WTC11 (cell line): ENCODE results near the gene CYP2R1. TPM values are rescaled to one million over a fixed set of nuclear protein-coding genes. Genes with fewer than 3 reads are reported as not detected.
A peak's percentile ranks its signal among the peaks of the same experiment; 100 is the strongest.

Experiments used
- ATAC-seq: fragments of 200-7000 bp; cut with Tn5 transposase; 2 replicates; pipeline ENCODE4 v1.10.0; 2021; ENCODE audit warnings: mild to moderate bottlenecking, moderate library complexity
- CTCF ChIA-PET: fragments of 300-600 bp; sonication (Branson Sonifier 250); formaldehyde crosslinking; loops from one replicate; lab custom pipeline; 2021; ENCODE audit warnings: antibody characterized with exemption; lab: Charles Lee
- POLR2A ChIA-PET: fragments of 350-600 bp; sonication (Branson Sonifier 250); formaldehyde crosslinking; loops from one replicate; lab custom pipeline; 2021; ENCODE audit warnings: antibody characterized with exemption; lab: Charles Lee
- DNase-seq: peaks from one replicate; pipeline ENCODE4 v3.0.0; 2021; ENCODE audit warnings: low spot score
- H3K27ac Mint-ChIP-seq: 2 replicates; pipeline ENCODE4 v1.8.0; 2021; ENCODE audit warnings: mixed read lengths
- H3K27me3 Mint-ChIP-seq: 2 replicates; pipeline ENCODE4 v1.8.0; 2021; ENCODE audit warnings: low read depth, mild to moderate bottlenecking, moderate library complexity, mixed read lengths
- H3K36me3 Mint-ChIP-seq: 2 replicates; pipeline ENCODE4 v1.8.0; 2021; ENCODE audit warnings: mixed read lengths
- H3K4me1 Mint-ChIP-seq: 2 replicates; pipeline ENCODE4 v1.8.0; 2022; ENCODE audit warnings: mixed read lengths
- H3K4me3 Mint-ChIP-seq: 2 replicates; pipeline ENCODE4 v1.8.0; 2021; ENCODE audit warnings: mild to moderate bottlenecking, moderate library complexity, mixed read lengths
- H3K9me3 Mint-ChIP-seq: 2 replicates; pipeline ENCODE4 v1.8.0; 2021; ENCODE audit warnings: mixed read lengths
- ATF3 ChIP-seq: sonication (generic); formaldehyde crosslinking; conservative IDR thresholded peaks from 2 replicates; pipeline ENCODE4 v1.8.1; 2022; ENCODE audit warnings: mild to moderate bottlenecking, missing genetic modification reagents
- FOXK1 ChIP-seq: sonication (generic); formaldehyde crosslinking; IDR thresholded peaks from 2 replicates; pipeline ENCODE4 v1.8.0; 2022; ENCODE audit warnings: mild to moderate bottlenecking, moderate library complexity, missing genetic modification reagents
- GABPB1 ChIP-seq: sonication (generic); formaldehyde crosslinking; IDR thresholded peaks from 2 replicates; pipeline ENCODE4 v1.8.1; 2023; ENCODE audit warnings: mild to moderate bottlenecking, missing genetic modification reagents
- GTF2I ChIP-seq: fragments of 250-450 bp; sonication (Bioruptor Pico); conservative IDR thresholded peaks from 2 replicates; pipeline ENCODE4 v1.4.0; 2021; ENCODE audit warnings: mild to moderate bottlenecking
- JAZF1 ChIP-seq: fragments of 250-450 bp; sonication (Bioruptor Pico); IDR thresholded peaks from 2 replicates; pipeline ENCODE4 v1.9.0; 2021; ENCODE audit warnings: moderate library complexity, mild to moderate bottlenecking, inconsistent platforms
- KAT7 ChIP-seq: sonication (generic); formaldehyde crosslinking; IDR thresholded peaks from 2 replicates; pipeline ENCODE4 v1.8.1; 2023; ENCODE audit warnings: missing genetic modification reagents, mild to moderate bottlenecking, borderline replicate concordance
- MLX ChIP-seq: sonication (generic); formaldehyde crosslinking; IDR thresholded peaks from 2 replicates; pipeline ENCODE4 v1.8.1; 2023; ENCODE audit warnings: mild to moderate bottlenecking, missing genetic modification reagents, moderate library complexity
- NR2C2 ChIP-seq: sonication (generic); formaldehyde crosslinking; IDR thresholded peaks from 2 replicates; pipeline ENCODE4 v1.8.0; 2022; ENCODE audit warnings: mild to moderate bottlenecking, missing genetic modification reagents
- SMAD3 ChIP-seq: sonication (generic); formaldehyde crosslinking; IDR thresholded peaks from 2 replicates; pipeline ENCODE4 v1.8.0; 2022; ENCODE audit warnings: missing genetic modification reagents, mild to moderate bottlenecking, borderline replicate concordance
- SP1 ChIP-seq: sonication (generic); formaldehyde crosslinking; conservative IDR thresholded peaks from 2 replicates; pipeline ENCODE4 v1.8.1; 2022; ENCODE audit warnings: missing genetic modification reagents
- STAT6 ChIP-seq: sonication (generic); formaldehyde crosslinking; conservative IDR thresholded peaks from 2 replicates; pipeline ENCODE4 v1.8.1; 2023; ENCODE audit warnings: mild to moderate bottlenecking, low read depth, missing genetic modification reagents, moderate library complexity
- TCF7 ChIP-seq: sonication (generic); formaldehyde crosslinking; IDR thresholded peaks from 2 replicates; pipeline ENCODE4 v1.8.0; 2022; ENCODE audit warnings: mild to moderate bottlenecking, low read depth, missing genetic modification reagents, moderate library complexity
- TEAD4 ChIP-seq: sonication (generic); formaldehyde crosslinking; IDR thresholded peaks from 2 replicates; pipeline ENCODE4 v1.8.0; 2022; ENCODE audit warnings: mild to moderate bottlenecking, missing genetic modification reagents
- ZBTB21 ChIP-seq: sonication (generic); formaldehyde crosslinking; IDR thresholded peaks from 2 replicates; pipeline ENCODE4 v1.8.1; 2023; ENCODE audit warnings: mild to moderate bottlenecking, missing genetic modification reagents, borderline replicate concordance
- ZNF138 ChIP-seq: sonication (generic); formaldehyde crosslinking; conservative IDR thresholded peaks from 2 replicates; pipeline ENCODE4 v1.8.1; 2022; ENCODE audit warnings: mild to moderate bottlenecking, moderate library complexity, missing genetic modification reagents
- ZNF281 ChIP-seq: sonication (generic); formaldehyde crosslinking; IDR thresholded peaks from 2 replicates; pipeline ENCODE4 v1.8.0; 2023; ENCODE audit warnings: mild to moderate bottlenecking, missing genetic modification reagents
- ZNF423 ChIP-seq: fragments of 250-450 bp; sonication (Bioruptor Pico); IDR thresholded peaks from 2 replicates; pipeline ENCODE4 v2.1.2; 2022; ENCODE audit warnings: mild to moderate bottlenecking, moderate library complexity
- ZNF671 ChIP-seq: fragments of 250-450 bp; sonication (Bioruptor Pico); IDR thresholded peaks from 2 replicates; pipeline ENCODE4 v1.8.0; 2021; ENCODE audit warnings: mild to moderate bottlenecking
- total RNA-seq: library from RNA; stranded (reverse); gene quantifications from 3 replicates; pipeline ENCODE4 v1.2.3, GENCODE V29; 2021
- TF ChIP-seq, protein P1 (sequence below): fragments of 250-450 bp; sonication (Bioruptor Pico); IDR thresholded peaks from 2 replicates; pipeline ENCODE4 v1.9.0; 2021; ENCODE audit warnings: moderate library complexity, mild to moderate bottlenecking, inconsistent platforms, borderline replicate concordance
- TF ChIP-seq, protein P2 (sequence below): sonication (generic); formaldehyde crosslinking; IDR thresholded peaks from 2 replicates; pipeline ENCODE4 v1.8.1; 2023; ENCODE audit warnings: mild to moderate bottlenecking, moderate library complexity, missing genetic modification reagents

The CYP2R1 gene
- total RNA-seq, 1 experiment from 2014 or later = 14.9 TPM

DNA sequence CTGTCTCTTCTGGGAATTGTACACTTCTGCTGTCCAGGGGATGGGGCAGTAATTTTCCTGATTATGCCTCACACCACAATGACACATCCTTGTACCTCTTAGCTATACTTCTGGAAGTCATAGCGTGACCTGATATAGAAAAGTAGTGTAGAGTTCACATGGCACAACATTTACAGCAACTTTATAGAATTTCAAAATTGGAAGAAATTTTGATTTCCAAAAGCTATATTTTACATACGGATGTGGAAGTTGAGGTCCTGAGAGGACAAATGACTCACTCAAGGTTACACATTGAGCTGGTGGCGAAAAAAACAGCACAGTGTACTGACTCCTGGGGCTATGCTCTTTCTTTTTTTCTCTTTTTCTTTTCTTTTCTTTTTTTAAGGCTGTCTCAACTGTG is 6.3 kb upstream of the CYP2R1 start (continued):
- TF ChIP-seq, protein P1, sequence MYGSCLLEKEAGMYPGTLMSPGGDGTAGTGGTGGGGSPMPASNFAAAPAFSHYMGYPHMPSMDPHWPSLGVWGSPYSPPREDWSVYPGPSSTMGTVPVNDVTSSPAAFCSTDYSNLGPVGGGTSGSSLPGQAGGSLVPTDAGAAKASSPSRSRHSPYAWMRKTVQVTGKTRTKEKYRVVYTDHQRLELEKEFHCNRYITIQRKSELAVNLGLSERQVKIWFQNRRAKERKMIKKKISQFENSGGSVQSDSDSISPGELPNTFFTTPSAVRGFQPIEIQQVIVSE = no peak
- TF ChIP-seq NR2C2 (CRISPR knock-in tag) (no peak), ATF3 (CRISPR knock-in tag) (no peak), GTF2I (CRISPR knock-in tag) (no peak), JAZF1 (no peak), FOXK1 (CRISPR knock-in tag) (no peak), SMAD3 (CRISPR knock-in tag) (no peak), ZNF281 (CRISPR knock-in tag) (no peak)
- TF ChIP-seq, protein P2, sequence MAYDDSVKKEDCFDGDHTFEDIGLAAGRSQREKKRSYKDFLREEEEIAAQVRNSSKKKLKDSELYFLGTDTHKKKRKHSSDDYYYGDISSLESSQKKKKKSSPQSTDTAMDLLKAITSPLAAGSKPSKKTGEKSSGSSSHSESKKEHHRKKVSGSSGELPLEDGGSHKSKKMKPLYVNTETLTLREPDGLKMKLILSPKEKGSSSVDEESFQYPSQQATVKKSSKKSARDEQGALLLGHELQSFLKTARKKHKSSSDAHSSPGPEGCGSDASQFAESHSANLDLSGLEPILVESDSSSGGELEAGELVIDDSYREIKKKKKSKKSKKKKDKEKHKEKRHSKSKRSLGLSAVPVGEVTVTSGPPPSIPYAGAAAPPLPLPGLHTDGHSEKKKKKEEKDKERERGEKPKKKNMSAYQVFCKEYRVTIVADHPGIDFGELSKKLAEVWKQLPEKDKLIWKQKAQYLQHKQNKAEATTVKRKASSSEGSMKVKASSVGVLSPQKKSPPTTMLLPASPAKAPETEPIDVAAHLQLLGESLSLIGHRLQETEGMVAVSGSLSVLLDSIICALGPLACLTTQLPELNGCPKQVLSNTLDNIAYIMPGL (CRISPR knock-in tag) = no peak

DNA sequence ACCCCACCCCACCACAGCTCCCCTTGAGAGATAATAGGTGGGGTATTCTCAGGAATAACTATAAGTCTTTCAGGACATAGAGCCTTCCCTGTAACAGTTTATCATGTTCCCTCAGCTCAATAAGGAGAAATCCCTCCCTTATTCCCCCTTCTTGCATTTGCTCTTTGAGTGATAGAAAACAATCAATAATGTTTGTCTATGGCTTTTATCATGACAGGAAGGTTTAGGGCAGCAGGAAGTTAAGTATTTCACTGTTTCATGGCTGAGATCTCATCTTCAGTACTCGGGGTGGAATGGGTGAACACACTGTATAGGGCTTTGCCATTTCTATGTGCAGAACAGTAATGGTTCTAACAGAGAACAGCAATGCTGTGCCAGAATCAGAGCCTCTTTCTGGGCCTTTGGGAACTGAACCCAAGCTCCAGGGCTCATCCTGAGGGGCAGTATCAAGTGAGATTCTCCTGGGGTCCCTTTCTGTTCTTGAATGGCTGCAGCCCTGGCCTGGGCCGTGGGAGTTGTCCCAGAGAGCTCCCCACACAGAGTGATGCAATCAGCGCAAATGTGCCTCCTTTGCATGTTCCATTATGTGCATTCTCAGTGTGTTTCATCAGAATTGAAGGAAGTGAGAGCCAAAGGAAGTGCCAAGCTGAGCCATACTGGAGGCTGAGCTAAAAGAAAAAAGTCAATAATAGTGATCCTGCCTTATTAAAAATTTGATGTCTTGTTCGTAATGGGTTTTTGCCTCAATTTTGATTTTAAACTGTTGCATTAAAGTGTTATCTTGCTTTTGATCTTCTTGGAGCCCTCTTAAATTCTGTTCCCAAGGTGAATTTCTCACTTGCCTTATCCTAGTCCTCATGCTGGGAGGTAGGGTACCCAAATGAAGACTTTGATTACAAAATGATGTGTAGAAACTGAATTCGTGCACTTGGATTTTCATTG is 2.9 kb upstream of the CYP2R1 start:
- CTCF ChIA-PET = interaction anchor here (0.8 to 6.5 kb wide), 3 partner anchors 11 to 272 kb away, joined by 3 to 141 read pairs (median 6); no protein-coding TSS in a partner anchor

GRCh38 chr11:14892577-14892976 is 546 bp upstream of the CYP2R1 start:
- ChIA-PET POLR2A (interaction anchor here (1.1 to 1.6 kb wide), 3 partner anchors 15 to 249 kb away, joined by 3 to 7 read pairs (median 6); partner anchors contain the start of gene PDE3B), CTCF (interaction anchor here (0.9 to 6.5 kb wide), 9 partner anchors 14 to 372 kb away, joined by 3 to 141 read pairs (median 9); partner anchors contain the start of gene PSMA1)
- Mint-ChIP-seq H3K27me3 (peaks cover 34% of the 10 kb centered on the region), H3K4me1 (peaks cover 20% of the 10 kb centered on the region), H3K9me3 (peaks cover 11% of the 10 kb centered on the region), H3K36me3 (no peaks in the 10 kb centered on the region), H3K4me3 (peak overlapping the region; percentile 54)
- DNase-seq (no peak), ATAC-seq (no peak)
- TF ChIP-seq ZNF671 (CRISPR knock-in tag) = no peak
- TF ChIP-seq TEAD4 (CRISPR knock-in tag) = no peak
- no peak for TF ChIP-seq FOXK1 (CRISPR knock-in tag)
- no peak for TF ChIP-seq MLX (CRISPR knock-in tag)
- TF ChIP-seq KAT7 (CRISPR knock-in tag) = no peak
- TF ChIP-seq SP1 (CRISPR knock-in tag) = no peak
- TF ChIP-seq STAT6 (CRISPR knock-in tag) = no peak
- TF ChIP-seq TCF7 (CRISPR knock-in tag) = no peak
- TF ChIP-seq, all 79 proteins: peak for 0
- H3K27ac Mint-ChIP-seq = no peak overlapping the region

More for the DNA sequence above, 2.9 kb upstream of the CYP2R1 start:
- H3K27me3 Mint-ChIP-seq = peaks cover 30% of the 10 kb centered on the region
- POLR2A ChIA-PET = no interaction called here
- H3K9me3 Mint-ChIP-seq = peaks cover 11% of the 10 kb centered on the region
- no peak for TF ChIP-seq ZNF423
- no peak for TF ChIP-seq GTF2I (CRISPR knock-in tag)
- TF ChIP-seq GABPB1 = peak; percentile 93
- no peak for TF ChIP-seq FOXK1 (CRISPR knock-in tag)
- TF ChIP-seq ZBTB21 = no peak
- TF ChIP-seq ZNF138 (CRISPR knock-in tag) = no peak
- no peak overlapping the region for H3K4me3 Mint-ChIP-seq
- H3K27ac Mint-ChIP-seq = no peak overlapping the region
- H3K36me3 Mint-ChIP-seq = no peaks in the 10 kb centered on the region
- DNase-seq = no peak
- H3K4me1 Mint-ChIP-seq = peaks cover 17% of the 10 kb centered on the region
- no peak for ATAC-seq
